Activated CD8-positive, alpha-beta T cell treated with anti-CD3 and anti-CD28 coated beads, Interleukin-2, amount 10 ng/mL, durations not matched to agents 7 days and 5 days (primary cell): ENCODE data around the gene ATP6V0A1. TPM values are rescaled to one million over a fixed set of nuclear protein-coding genes. Genes with fewer than 3 reads are reported as not detected.

ENCODE experiments used
- ATAC-seq: fragments of 150-1000 bp; cut with Tn5 transposase; one replicate; pipeline ENCODE4 v1.10.0; 2021; ENCODE audit warnings: moderate library complexity
- CTCF ChIA-PET: fragments of 350-600 bp; sonication (Branson Sonifier 250); formaldehyde crosslinking; loops from one replicate; lab custom pipeline; 2021; ENCODE audit warnings: antibody characterized with exemption; lab: Charles Lee
- POLR2A ChIA-PET: fragments of 350-600 bp; sonication (Branson Sonifier 250); formaldehyde crosslinking; loops from one replicate; lab custom pipeline; 2021; ENCODE audit warnings: antibody characterized with exemption; lab: Charles Lee
- DNase-seq: peaks from one replicate; pipeline ENCODE4 v3.0.0-alpha.2; 2020
- H3K27ac Mint-ChIP-seq: one replicate; pipeline ENCODE4 v1.8.0; 2021; ENCODE audit warnings: mild to moderate bottlenecking, mixed read lengths
- H3K27me3 Mint-ChIP-seq: one replicate; pipeline ENCODE4 v1.8.0; 2021; ENCODE audit warnings: low read depth, mixed read lengths
- H3K36me3 Mint-ChIP-seq: one replicate; pipeline ENCODE4 v1.8.0; 2021; ENCODE audit warnings: low read depth, mixed read lengths
- H3K4me1 Mint-ChIP-seq: one replicate; pipeline ENCODE4 v1.8.0; 2021; ENCODE audit warnings: low read depth, mixed read lengths
- H3K4me3 Mint-ChIP-seq: one replicate; pipeline ENCODE4 v1.8.0; 2021; ENCODE audit warnings: mild to moderate bottlenecking, mixed read lengths
- H3K9me3 Mint-ChIP-seq: one replicate; pipeline ENCODE4 v1.8.0; 2022; ENCODE audit warnings: mixed read lengths; ENCODE audit not compliant: insufficient read depth
- total RNA-seq, 2 experiments: library from RNA; stranded (reverse); gene quantifications; one replicate each; pipeline ENCODE4 v1.2.3, GENCODE V29; 2021

The ATP6V0A1 gene
- total RNA-seq, 2 experiments from 2014 or later, result 2.1 to 2.2 TPM

DNA sequence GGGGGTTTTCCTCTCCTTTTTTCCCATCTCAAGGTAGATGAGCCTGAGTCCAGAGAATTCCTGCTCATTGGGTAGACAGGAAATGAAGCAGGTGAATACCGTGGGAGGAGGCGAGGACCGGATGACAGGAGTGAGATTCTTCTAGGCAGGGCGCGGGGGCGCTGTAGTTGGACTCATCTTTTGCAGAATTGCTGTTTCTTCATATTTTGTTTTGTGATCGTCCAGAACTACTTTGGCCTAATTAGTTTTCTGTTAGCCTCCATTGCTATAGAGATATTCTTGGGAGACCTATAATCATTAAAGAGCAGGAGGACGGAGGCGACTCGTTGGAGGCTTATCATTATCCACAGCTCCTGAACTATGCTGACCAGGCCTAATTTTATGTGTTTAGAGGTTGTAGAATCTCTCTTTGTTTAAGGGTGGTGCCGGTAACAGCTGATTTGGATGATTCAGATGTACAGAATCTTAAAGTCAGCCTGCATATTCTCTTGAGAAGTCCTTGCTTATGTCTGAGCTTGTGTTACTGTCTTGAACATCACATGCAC, 650 bp downstream of the ATP6V0A1 start:
- H3K4me1 Mint-ChIP-seq, result peaks cover 41% of the 10 kb centered on the region
- H3K27me3 Mint-ChIP-seq, result peaks cover 14% of the 10 kb centered on the region
- ATAC-seq, result no peak

DNA sequence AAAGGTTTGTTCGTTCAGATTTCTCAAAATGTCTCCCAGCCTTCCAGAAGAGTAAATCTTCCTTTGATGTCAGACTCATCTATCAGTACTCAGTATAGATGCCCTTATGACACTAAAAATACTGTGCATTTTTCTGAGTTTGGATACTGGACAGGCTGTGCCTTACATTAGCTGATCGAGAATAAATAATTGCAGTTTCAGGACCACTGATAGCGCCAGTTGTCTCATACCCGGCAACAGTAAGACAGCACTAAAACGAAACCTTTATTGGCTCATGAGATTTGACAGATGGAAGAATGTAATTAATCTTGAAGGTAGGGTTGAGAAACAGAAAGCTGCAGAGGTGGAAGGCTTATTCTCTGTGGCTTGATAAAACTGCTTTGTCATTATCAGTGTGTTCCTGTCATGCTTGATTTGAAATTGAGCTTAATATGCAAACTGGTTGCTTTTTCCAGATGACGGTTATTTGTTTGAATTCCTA, 1.2 kb downstream of the ATP6V0A1 start:
- ChIA-PET CTCF (interaction anchor here (0.6 to 2.6 kb wide), 5 partner anchors 18 to 147 kb away, joined by 3 to 8 read pairs (median 3); no protein-coding TSS in a partner anchor), POLR2A (interaction anchor here (0.5 kb wide), 1 partner anchor 22 kb away, joined by 3 read pairs; no protein-coding TSS in a partner anchor)
- Mint-ChIP-seq H3K27me3 (peaks cover 14% of the 10 kb centered on the region), H3K9me3 (no peaks in the 10 kb centered on the region), H3K27ac (no peak overlapping the region), H3K4me3 (no peak overlapping the region), H3K36me3 (no peaks in the 10 kb centered on the region), H3K4me1 (peaks cover 41% of the 10 kb centered on the region)
- DNase-seq, result peak; percentile 54
- ATAC-seq, result peak; percentile 40

More for the DNA sequence above, 650 bp downstream of the ATP6V0A1 start:
- DNase-seq, result no peak
- Mint-ChIP-seq H3K9me3 (no peaks in the 10 kb centered on the region), H3K4me3 (peak overlapping the region; percentile 79), H3K36me3 (no peaks in the 10 kb centered on the region), H3K27ac (no peak overlapping the region)
- CTCF ChIA-PET, result interaction anchor here (0.7 to 2.6 kb wide), 4 partner anchors 18 to 147 kb away, joined by 3 to 8 read pairs (median 4); no protein-coding TSS in a partner anchor
- POLR2A ChIA-PET, result no interaction called here

DNA sequence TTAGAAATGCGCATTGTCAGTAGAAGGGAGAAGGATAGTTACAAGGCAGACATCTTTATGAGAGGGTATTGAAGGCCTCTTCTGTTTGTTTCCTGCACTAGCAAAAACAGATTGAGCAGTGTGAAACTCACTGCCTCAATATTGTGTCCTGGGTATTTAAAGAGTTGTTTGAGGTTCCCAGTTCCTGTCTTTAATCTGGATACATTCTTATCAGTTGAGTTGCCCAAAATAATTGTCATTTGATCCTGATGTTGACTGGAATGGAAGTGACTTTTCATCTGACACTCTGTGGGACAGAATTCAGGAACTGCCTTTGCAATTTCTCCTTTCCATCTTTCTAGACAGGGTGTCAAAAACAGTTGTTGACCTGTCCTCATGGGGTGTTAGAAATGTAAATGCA, 1.7 kb downstream of the ATP6V0A1 start:
- POLR2A ChIA-PET, result interaction anchor here (0.5 kb wide), 1 partner anchor 21 kb away, joined by 3 read pairs; no protein-coding TSS in a partner anchor
- no peak overlapping the region for H3K4me3 Mint-ChIP-seq

GRCh38 chr17:42463976-42464400, 5.3 kb downstream of the ATP6V0A1 start:
- no peaks in the 10 kb centered on the region for H3K9me3 Mint-ChIP-seq
- no peaks in the 10 kb centered on the region for H3K36me3 Mint-ChIP-seq
- H3K4me3 Mint-ChIP-seq, result no peak overlapping the region
- H3K4me1 Mint-ChIP-seq, result peaks cover 16% of the 10 kb centered on the region
- CTCF ChIA-PET, result interaction anchor here (1.3 to 1.5 kb wide), 3 partner anchors 22 to 63 kb away, joined by 3 to 4 read pairs (median 4); no protein-coding TSS in a partner anchor
- POLR2A ChIA-PET, result no interaction called here
- ATAC-seq (no peak), DNase-seq (no peak)
- H3K27me3 Mint-ChIP-seq, result peaks cover 13% of the 10 kb centered on the region
- H3K27ac Mint-ChIP-seq, result no peak overlapping the region

More for the DNA sequence above, 1.7 kb downstream of the ATP6V0A1 start:
- Mint-ChIP-seq H3K36me3 (no peaks in the 10 kb centered on the region), H3K27me3 (peaks cover 14% of the 10 kb centered on the region), H3K4me1 (peaks cover 41% of the 10 kb centered on the region), H3K27ac (no peak overlapping the region), H3K9me3 (no peaks in the 10 kb centered on the region)
- DNase-seq, result no peak
- no peak for ATAC-seq
- CTCF ChIA-PET, result interaction anchor here (0.6 to 2.6 kb wide), 3 partner anchors 19 to 58 kb away, joined by 3 to 8 read pairs (median 6); no protein-coding TSS in a partner anchor

DNA sequence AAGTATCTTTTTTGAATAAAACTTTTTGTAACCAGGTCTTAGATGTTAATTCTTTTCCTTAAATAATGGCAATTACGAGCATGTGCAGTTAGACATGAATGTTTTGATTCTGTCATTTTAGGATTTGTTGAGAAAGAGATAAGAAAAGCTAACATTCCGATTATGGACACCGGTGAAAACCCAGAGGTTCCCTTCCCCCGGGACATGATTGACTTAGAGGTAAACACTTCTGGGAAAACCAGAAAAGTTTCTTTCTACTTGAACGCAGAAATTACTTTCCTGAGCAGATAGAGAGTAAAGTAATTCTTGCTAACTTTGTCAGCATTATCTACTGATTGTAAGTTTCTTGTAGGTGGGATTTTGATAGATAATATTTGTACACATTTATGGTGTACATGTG, 9.2 kb downstream of the ATP6V0A1 start:
- Mint-ChIP-seq H3K36me3 (no peaks in the 10 kb centered on the region), H3K4me1 (no peaks in the 10 kb centered on the region), H3K9me3 (no peaks in the 10 kb centered on the region), H3K27me3 (peaks cover 6% of the 10 kb centered on the region), H3K27ac (no peak overlapping the region), H3K4me3 (no peak overlapping the region)
- ATAC-seq (no peak), DNase-seq (no peak)
- POLR2A ChIA-PET, result interaction anchor here (0.5 kb wide), 1 partner anchor 36 kb away, joined by 3 read pairs; no protein-coding TSS in a partner anchor
- CTCF ChIA-PET, result no interaction called here

GRCh38 chr17:42472709-42473521, 14.2 kb downstream of the ATP6V0A1 start:
- H3K36me3 Mint-ChIP-seq, result no peaks in the 10 kb centered on the region
- H3K4me3 Mint-ChIP-seq, result no peak overlapping the region
- H3K27ac Mint-ChIP-seq, result no peak overlapping the region
- H3K9me3 Mint-ChIP-seq, result no peaks in the 10 kb centered on the region
- H3K4me1 Mint-ChIP-seq, result peaks cover 16% of the 10 kb centered on the region
- no peak for DNase-seq
- no peak for ATAC-seq
- CTCF ChIA-PET, result interaction anchor here (0.8 to 1.5 kb wide), 2 partner anchors 45 to 48 kb away, joined by 3 read pairs; no protein-coding TSS in a partner anchor
- POLR2A ChIA-PET, result no interaction called here
- H3K27me3 Mint-ChIP-seq, result peaks cover 3% of the 10 kb centered on the region

DNA sequence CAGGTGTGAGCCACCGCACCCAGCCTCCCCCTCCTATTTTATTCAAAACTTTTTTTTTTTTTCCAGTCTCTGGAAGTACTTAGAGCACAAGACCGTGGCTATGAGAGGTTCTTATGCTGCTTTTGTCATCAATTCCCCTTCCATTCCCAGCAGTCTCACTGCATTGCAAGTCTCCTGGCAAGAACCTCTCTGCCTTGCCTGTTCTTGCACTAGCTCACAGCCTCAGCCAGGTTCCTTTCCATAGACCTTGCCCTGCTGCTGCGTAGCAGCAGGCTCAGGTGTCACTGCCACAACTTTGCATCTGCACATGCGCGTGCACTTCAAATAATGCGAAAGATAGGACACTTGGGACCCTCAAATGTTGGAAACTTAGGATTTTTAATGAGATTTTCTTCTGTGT, 15.6 kb downstream of the ATP6V0A1 start:
- H3K4me3 Mint-ChIP-seq, result no peak overlapping the region
- ATAC-seq (no peak), DNase-seq (no peak)
- H3K36me3 Mint-ChIP-seq, result no peaks in the 10 kb centered on the region
- CTCF ChIA-PET, result interaction anchor here (0.6 to 1.5 kb wide), 2 partner anchors 46 to 359 kb away, joined by 3 read pairs; no protein-coding TSS in a partner anchor
- H3K27me3 Mint-ChIP-seq, result peaks cover 3% of the 10 kb centered on the region
- no peaks in the 10 kb centered on the region for H3K9me3 Mint-ChIP-seq
- H3K27ac Mint-ChIP-seq, result no peak overlapping the region
- POLR2A ChIA-PET, result no interaction called here
- H3K4me1 Mint-ChIP-seq, result peaks cover 16% of the 10 kb centered on the region

DNA sequence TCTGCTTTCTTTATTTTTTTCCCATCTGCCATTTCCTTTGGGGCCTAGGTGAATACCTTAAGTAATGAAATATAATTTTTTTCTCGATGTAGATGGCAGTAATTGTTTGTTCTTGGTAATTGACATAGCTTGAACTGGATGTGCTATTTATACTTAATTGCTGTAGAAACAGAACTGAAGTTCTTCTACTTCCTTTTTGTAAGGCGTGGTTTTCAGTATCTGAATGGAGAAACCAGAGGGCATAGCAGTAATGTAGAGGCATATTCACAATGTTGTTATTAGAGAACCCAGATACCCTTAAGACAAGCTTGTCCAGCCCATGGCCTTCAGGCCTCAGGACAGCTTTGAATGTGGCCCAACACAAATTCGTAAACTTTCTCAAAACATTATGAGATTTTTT, 16.4 kb downstream of the ATP6V0A1 start:
- Mint-ChIP-seq H3K4me1 (peaks cover 16% of the 10 kb centered on the region), H3K27ac (no peak overlapping the region), H3K27me3 (peaks cover 6% of the 10 kb centered on the region), H3K4me3 (no peak overlapping the region), H3K36me3 (no peaks in the 10 kb centered on the region), H3K9me3 (no peaks in the 10 kb centered on the region)
- ChIA-PET CTCF (interaction anchor here (0.7 to 1.0 kb wide), 2 partner anchors 52 to 163 kb away, joined by 3 to 4 read pairs; no protein-coding TSS in a partner anchor), POLR2A (no interaction called here)
- ATAC-seq (no peak), DNase-seq (no peak)

GRCh38 chr17:42475835-42476234, 17.2 kb downstream of the ATP6V0A1 start:
- ATAC-seq (no peak), DNase-seq (no peak)
- H3K4me3 Mint-ChIP-seq, result no peak overlapping the region
- peaks cover 11% of the 10 kb centered on the region for H3K27me3 Mint-ChIP-seq
- no peak overlapping the region for H3K27ac Mint-ChIP-seq
- no peaks in the 10 kb centered on the region for H3K36me3 Mint-ChIP-seq
- H3K9me3 Mint-ChIP-seq, result no peaks in the 10 kb centered on the region
- CTCF ChIA-PET, result interaction anchor here (1.0 kb wide), 1 partner anchor 52 kb away, joined by 3 read pairs; no protein-coding TSS in a partner anchor
- POLR2A ChIA-PET, result interaction anchor here (0.6 kb wide), 1 partner anchor 130 kb away, joined by 3 read pairs; no protein-coding TSS in a partner anchor
- peaks cover 16% of the 10 kb centered on the region for H3K4me1 Mint-ChIP-seq

DNA sequence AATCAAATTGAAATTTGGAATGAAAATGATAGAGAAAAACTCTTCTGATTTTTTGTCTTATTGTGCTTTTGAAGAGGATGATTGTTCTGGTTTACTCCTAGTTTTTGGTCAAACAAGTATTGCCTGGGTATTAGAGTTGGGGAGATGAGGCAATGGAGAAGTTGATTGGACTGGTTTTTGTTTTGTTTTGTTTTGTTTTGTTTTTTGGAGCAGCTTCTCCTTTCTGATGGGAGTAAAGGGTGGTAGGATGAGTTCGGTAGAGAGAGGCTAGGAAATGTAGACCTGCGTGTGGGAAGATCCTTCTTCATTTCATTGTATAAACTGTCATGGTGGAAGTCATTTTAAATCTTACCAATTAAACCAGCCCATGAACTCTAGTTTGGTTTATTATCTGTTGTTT, 17.7 kb downstream of the ATP6V0A1 start:
- no peaks in the 10 kb centered on the region for H3K9me3 Mint-ChIP-seq
- POLR2A ChIA-PET, result interaction anchor here (0.6 kb wide), 2 partner anchors 129 to 616 kb away, joined by 3 read pairs; no protein-coding TSS in a partner anchor
- H3K27me3 Mint-ChIP-seq, result peaks cover 11% of the 10 kb centered on the region
- DNase-seq, result no peak
- no peak for ATAC-seq
- no peaks in the 10 kb centered on the region for H3K36me3 Mint-ChIP-seq
- peaks cover 16% of the 10 kb centered on the region for H3K4me1 Mint-ChIP-seq
- no peak overlapping the region for H3K27ac Mint-ChIP-seq
- CTCF ChIA-PET, result interaction anchor here (1.0 kb wide), 1 partner anchor 51 kb away, joined by 3 read pairs; no protein-coding TSS in a partner anchor
- H3K4me3 Mint-ChIP-seq, result no peak overlapping the region

DNA sequence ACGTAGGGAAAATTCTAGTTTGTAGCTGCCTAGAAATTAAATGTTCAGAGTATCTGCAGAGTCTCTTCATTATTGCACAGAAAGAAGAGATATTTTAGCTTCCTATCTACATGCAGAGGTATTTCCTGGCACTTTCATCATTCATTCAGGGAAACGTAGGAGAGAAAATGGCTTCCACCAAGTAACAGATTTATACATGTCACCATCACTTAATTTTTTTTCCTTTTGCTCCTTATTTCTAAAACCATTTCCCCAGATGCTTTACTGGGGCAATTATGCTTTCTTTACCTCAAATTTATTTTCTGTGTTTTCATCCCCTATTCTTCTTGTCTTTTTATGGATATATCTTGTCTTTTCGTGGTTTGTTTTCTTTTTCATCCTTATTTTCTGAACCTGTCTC, 18.5 kb downstream of the ATP6V0A1 start:
- DNase-seq, result no peak
- ATAC-seq, result no peak
- H3K27ac Mint-ChIP-seq, result no peak overlapping the region
- H3K27me3 Mint-ChIP-seq, result peaks cover 11% of the 10 kb centered on the region
- no peaks in the 10 kb centered on the region for H3K36me3 Mint-ChIP-seq
- ChIA-PET POLR2A (interaction anchor here (0.6 kb wide), 1 partner anchor 615 kb away, joined by 3 read pairs; no protein-coding TSS in a partner anchor), CTCF (no interaction called here)
- peaks cover 16% of the 10 kb centered on the region for H3K4me1 Mint-ChIP-seq
- H3K9me3 Mint-ChIP-seq, result no peaks in the 10 kb centered on the region
- no peak overlapping the region for H3K4me3 Mint-ChIP-seq
